Epidermal melanocyte (primary cell): ENCODE measurements around the gene CENPU.

ENCODE experiments used
- DNase-seq: peaks from one replicate; pipeline ENCODE4 v3.0.0; 2011; ENCODE audit warnings: low spot score; ENCODE audit not compliant: insufficient read length

The CENPU gene

DNA sequence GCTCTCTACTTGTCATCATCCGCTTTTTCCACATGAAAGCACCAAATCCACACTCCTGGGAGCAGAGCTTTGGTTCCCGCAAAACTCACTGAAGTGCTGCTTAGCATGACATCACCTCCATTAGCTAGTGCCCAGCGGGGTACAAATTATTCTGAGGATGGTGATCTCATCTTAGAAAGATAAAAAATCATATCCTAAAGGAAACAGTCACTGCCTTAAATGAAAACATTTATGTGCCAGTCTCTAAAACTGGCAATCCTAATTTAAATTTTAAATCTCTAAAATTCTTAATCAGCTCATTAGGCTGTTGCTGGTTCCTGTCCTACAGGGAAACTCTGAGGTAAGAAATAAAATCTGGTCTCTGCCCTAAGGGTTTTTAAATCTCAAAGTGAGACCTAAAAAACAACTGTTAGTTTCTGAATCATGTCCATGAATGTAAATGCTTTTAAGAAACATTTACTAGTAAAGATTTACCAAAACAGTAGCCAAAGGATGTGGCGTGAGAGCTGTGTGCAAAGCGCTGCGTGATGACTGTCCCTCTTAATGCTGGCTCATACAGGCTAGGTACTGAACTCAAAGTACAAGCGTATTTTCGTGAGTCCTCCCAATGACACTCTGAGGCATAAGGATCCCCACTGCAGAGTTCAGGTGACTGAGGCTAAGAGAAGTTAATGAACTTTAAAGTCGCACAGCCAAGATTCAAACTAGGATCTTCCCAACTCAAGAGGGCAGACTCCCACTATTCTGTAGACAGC, 89.2 kb downstream of the CENPU start:
- no peak for DNase-seq
